Measurements from ENCODE around the gene KLF1.

DNA sequence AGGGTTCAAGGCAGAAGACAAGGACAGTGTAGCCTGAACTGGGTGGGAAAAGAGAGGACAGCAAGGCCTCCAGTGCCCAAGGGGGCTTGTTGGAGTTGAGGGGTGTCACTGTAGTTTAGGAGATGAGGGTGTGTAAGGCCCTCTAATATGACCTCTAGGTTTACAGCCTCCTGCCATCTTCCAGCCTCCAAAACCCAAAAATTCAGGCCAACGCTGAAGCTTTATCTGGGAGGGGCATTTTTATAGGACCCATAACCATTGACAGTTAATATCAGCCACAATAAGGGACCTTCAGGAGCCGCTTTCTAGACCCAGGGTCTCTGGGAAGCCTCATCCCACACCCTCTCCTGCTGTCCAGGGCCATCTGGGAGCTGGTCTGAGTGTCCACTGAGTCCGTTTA lies 2.8 kb downstream of the KLF1 start:
- TF ChIP-seq, protein P1, sequence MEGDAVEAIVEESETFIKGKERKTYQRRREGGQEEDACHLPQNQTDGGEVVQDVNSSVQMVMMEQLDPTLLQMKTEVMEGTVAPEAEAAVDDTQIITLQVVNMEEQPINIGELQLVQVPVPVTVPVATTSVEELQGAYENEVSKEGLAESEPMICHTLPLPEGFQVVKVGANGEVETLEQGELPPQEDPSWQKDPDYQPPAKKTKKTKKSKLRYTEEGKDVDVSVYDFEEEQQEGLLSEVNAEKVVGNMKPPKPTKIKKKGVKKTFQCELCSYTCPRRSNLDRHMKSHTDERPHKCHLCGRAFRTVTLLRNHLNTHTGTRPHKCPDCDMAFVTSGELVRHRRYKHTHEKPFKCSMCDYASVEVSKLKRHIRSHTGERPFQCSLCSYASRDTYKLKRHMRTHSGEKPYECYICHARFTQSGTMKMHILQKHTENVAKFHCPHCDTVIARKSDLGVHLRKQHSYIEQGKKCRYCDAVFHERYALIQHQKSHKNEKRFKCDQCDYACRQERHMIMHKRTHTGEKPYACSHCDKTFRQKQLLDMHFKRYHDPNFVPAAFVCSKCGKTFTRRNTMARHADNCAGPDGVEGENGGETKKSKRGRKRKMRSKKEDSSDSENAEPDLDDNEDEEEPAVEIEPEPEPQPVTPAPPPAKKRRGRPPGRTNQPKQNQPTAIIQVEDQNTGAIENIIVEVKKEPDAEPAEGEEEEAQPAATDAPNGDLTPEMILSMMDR (IDR thresholded peaks at IDR 0.05 in 8 of 11, conservative IDR thresholded peaks at IDR 0.05 in 3 of 11), result no peak
- TF ChIP-seq POLR2AphosphoS5 (IDR thresholded peaks at IDR 0.05) (no peak), POLR2A (IDR thresholded peaks at IDR 0.05) (no peak)
